Gastrocnemius medialis (tissue), 4 donors: ENCODE results near the gene UBE3B.

Source experiments
- CTCF ChIP-seq, 5 experiments: fragments of 450-650 bp in 3 of 5; fragments of 200-600 bp in 2 of 5; sonication (generic) in 2 of 5; IDR thresholded peaks in 4 of 5; conservative IDR thresholded peaks in 1 of 5; 1 replicate in 4 of 5; 2 replicates in 1 of 5; pipeline ENCODE4 v1.5.1; 2016 to 2019; ENCODE audit warnings: antibody characterized with exemption in 5 of 5, mild to moderate bottlenecking in 3 of 5, moderate library complexity in 3 of 5
- POLR2A ChIP-seq, 2 donors: fragments of 450-650 bp; IDR thresholded peaks; one replicate each; pipeline ENCODE4 v1.6.1; 2017; ENCODE audit warnings: antibody characterized with exemption in 2 of 2, mild to moderate bottlenecking in 2 of 2, moderate library complexity in 2 of 2

GRCh38 chr12:109527489-109528123 lies 50.2 kb downstream of the UBE3B start:
- TF ChIP-seq CTCF (IDR thresholded peaks at IDR 0.05 in 4 of 5, conservative IDR thresholded peaks at IDR 0.05 in 1 of 5) = no peak
- TF ChIP-seq POLR2A (IDR thresholded peaks at IDR 0.05) = no peak
